A673 (cell line): ENCODE measurements around the gene LTV1.

Experiments used
- CTCF ChIP-seq: fragments of 300-800, 200-600 bp; sonication (generic); conservative IDR thresholded peaks from 2 replicates; pipeline ENCODE4 v1.5.1; 2017; ENCODE audit warnings: low read depth, mild to moderate bottlenecking, antibody characterized with exemption, low read length, moderate library complexity, mixed read lengths
- EZH2 ChIP-seq: fragments of 200-600 bp; sonication (generic); IDR thresholded peaks from 2 replicates; pipeline ENCODE4 v1.6.1; 2017; ENCODE audit warnings: borderline replicate concordance, low read depth, mild to moderate bottlenecking, mixed read lengths, antibody characterized with exemption, low read length; ENCODE audit not compliant: poor library complexity, severe bottlenecking

GRCh38 chr6:143901885-143902750, 59.0 kb downstream of the LTV1 start:
- TF ChIP-seq CTCF (no peak), EZH2 (no peak)
